HEK293T (cell line): ENCODE measurements around the gene SSBP1.

Experiments
- BHLHE40 ChIP-seq: fragments of 450-650 bp; IDR thresholded peaks from 2 replicates; pipeline ENCODE4 v1.6.1; 2016; ENCODE audit warnings: mild to moderate bottlenecking, moderate library complexity, borderline replicate concordance
- CTBP1 ChIP-seq: fragments of 450-650 bp; IDR thresholded peaks from 2 replicates; pipeline ENCODE4 v1.6.1; 2016; ENCODE audit warnings: borderline replicate concordance
- ELF4 ChIP-seq: fragments of 450-650 bp; IDR thresholded peaks from 2 replicates; pipeline ENCODE4 v1.6.1; 2017; ENCODE audit warnings: antibody characterized with exemption
- FOXM1 ChIP-seq: fragments of 450-650 bp; IDR thresholded peaks from 2 replicates; pipeline ENCODE4 v1.6.1; 2017; ENCODE audit warnings: mild to moderate bottlenecking, borderline replicate concordance
- HDGF ChIP-seq: fragments of 450-650 bp; IDR thresholded peaks from 2 replicates; pipeline ENCODE4 v1.6.1; 2017; ENCODE audit warnings: antibody characterized with exemption, borderline replicate concordance
- LEF1 ChIP-seq: fragments of 450-650 bp; IDR thresholded peaks from 2 replicates; pipeline ENCODE4 v1.6.1; 2017; ENCODE audit warnings: mild to moderate bottlenecking, borderline replicate concordance
- SP1 ChIP-seq: fragments of 450-650 bp; IDR thresholded peaks from 2 replicates; pipeline ENCODE4 v1.6.1; 2017
- SUZ12 ChIP-seq: fragments of 450-650 bp; IDR thresholded peaks from 2 replicates; pipeline ENCODE4 v1.6.1; 2016; ENCODE audit warnings: mild to moderate bottlenecking
- TARDBP ChIP-seq: fragments of 450-650 bp; IDR thresholded peaks from 2 replicates; pipeline ENCODE4 v1.6.1; 2016
- ZNF384 ChIP-seq: fragments of 450-650 bp; IDR thresholded peaks from 2 replicates; pipeline ENCODE4 v1.6.1; 2016

- TF ChIP-seq BHLHE40 (no peak), SUZ12 (no peak), LEF1 (no peak), TARDBP (no peak), ZNF384 (no peak), CTBP1 (no peak), HDGF (no peak), ELF4 (no peak), FOXM1 (no peak), SP1 (no peak)
Measured at GRCh38 chr7:141748396-141748795, 10.2 kb downstream of the SSBP1 start.
